Measurements from ENCODE around the gene YAP1.

The YAP1 gene

GRCh38 chr11:102147632-102148031, 37.4 kb downstream of the YAP1 start:
- POLR2A ChIA-PET: interaction anchor here (0.7 to 0.8 kb wide), 2 partner anchors 10 to 50 kb away, joined by 3 read pairs; no protein-coding TSS in a partner anchor
- no peak for DNase-seq (ENCODE audit: extremely low spot score)
- CTCF ChIA-PET: no interaction called here
- no peak for TF ChIP-seq BHLHE40 (IDR thresholded peaks at IDR 0.05; ENCODE audit: borderline replicate concordance)
- TF ChIP-seq ELF4 (IDR thresholded peaks at IDR 0.05): no peak
- no peak for TF ChIP-seq ARNT (IDR thresholded peaks at IDR 0.05)

- ChIA-PET CTCF (interaction anchor here (0.7 kb wide), 1 partner anchor 9 kb away, joined by 3 read pairs; no protein-coding TSS in a partner anchor), POLR2A (interaction anchor here (0.8 kb wide), 1 partner anchor 49 kb away, joined by 3 read pairs; no protein-coding TSS in a partner anchor)
Measured at GRCh38 chr11:102148059-102148458, 37.8 kb downstream of the YAP1 start.

DNA sequence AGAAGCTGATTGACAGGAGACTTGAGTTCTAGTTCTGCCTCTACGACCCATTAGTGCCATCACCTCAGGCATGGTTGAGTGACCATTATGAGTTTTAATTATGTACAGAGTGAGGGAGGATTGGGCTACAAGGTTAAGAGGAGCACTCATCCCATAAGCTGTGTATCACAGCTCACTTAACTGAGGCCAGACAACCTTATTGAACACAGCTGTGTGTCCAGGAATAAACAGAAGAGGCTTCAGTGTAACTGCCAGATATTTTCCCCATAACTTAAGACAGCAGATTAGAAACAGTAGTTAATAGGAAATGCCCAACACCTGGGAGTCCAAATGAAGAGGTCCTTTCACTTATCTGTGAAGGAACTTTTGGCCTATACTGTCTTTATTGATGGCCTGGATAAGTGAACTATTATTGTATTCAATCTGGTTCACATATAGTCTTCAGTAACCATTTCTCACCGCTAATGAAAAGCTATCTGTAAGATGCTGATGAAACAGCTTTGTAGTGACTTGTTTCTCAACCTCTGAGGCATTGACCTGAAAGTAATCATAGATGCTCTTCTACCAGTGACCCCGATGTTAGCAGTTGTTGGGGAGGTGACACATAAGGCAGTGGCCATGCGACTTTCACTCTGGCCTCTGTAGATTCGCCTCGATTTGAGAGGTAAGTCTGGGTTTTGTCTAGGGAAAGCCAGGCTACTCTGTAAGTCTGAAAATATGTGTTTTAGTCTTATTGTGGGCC, 41.7 kb downstream of the YAP1 start:
- CTCF ChIA-PET: no interaction called here
- TF ChIP-seq NFRKB (IDR thresholded peaks at IDR 0.05) (no peak), BHLHE40 (IDR thresholded peaks at IDR 0.05; ENCODE audit: borderline replicate concordance) (no peak), ELF4 (IDR thresholded peaks at IDR 0.05) (no peak), ZNF384 (IDR thresholded peaks at IDR 0.05) (no peak), FOXM1 (IDR thresholded peaks at IDR 0.05; ENCODE audit: borderline replicate concordance) (no peak), SP1 (IDR thresholded peaks at IDR 0.05) (no peak), CTBP1 (IDR thresholded peaks at IDR 0.05; ENCODE audit: borderline replicate concordance) (no peak)
- TF ChIP-seq, protein P1, sequence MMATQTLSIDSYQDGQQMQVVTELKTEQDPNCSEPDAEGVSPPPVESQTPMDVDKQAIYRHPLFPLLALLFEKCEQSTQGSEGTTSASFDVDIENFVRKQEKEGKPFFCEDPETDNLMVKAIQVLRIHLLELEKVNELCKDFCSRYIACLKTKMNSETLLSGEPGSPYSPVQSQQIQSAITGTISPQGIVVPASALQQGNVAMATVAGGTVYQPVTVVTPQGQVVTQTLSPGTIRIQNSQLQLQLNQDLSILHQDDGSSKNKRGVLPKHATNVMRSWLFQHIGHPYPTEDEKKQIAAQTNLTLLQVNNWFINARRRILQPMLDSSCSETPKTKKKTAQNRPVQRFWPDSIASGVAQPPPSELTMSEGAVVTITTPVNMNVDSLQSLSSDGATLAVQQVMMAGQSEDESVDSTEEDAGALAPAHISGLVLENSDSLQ (IDR thresholded peaks at IDR 0.05): peak; percentile 25; the same call in 1 of the 2 replicates
- POLR2A ChIA-PET: interaction anchor here (0.9 kb wide), 1 partner anchor 36 kb away, joined by 3 read pairs; no protein-coding TSS in a partner anchor
- DNase-seq (ENCODE audit: extremely low spot score): no peak

More at GRCh38 chr11:102148059-102148458, 37.8 kb downstream of the YAP1 start:
- no peak for DNase-seq (ENCODE audit: extremely low spot score)
- TF ChIP-seq BHLHE40 (IDR thresholded peaks at IDR 0.05; ENCODE audit: borderline replicate concordance): no peak
- no peak for TF ChIP-seq CTBP1 (IDR thresholded peaks at IDR 0.05; ENCODE audit: borderline replicate concordance)
- no peak for TF ChIP-seq L3MBTL2 (conservative IDR thresholded peaks at IDR 0.05)

- DNase-seq (ENCODE audit: extremely low spot score): no peak
- ChIA-PET CTCF (no interaction called here), POLR2A (no interaction called here)
- TF ChIP-seq L3MBTL2 (conservative IDR thresholded peaks at IDR 0.05) (no peak), CTBP1 (IDR thresholded peaks at IDR 0.05; ENCODE audit: borderline replicate concordance) (no peak), SUZ12 (IDR thresholded peaks at IDR 0.05) (no peak), FOXM1 (IDR thresholded peaks at IDR 0.05; ENCODE audit: borderline replicate concordance) (no peak), FOXK2 (IDR thresholded peaks at IDR 0.05) (no peak), BHLHE40 (IDR thresholded peaks at IDR 0.05; ENCODE audit: borderline replicate concordance) (no peak), LEF1 (IDR thresholded peaks at IDR 0.05; ENCODE audit: borderline replicate concordance) (no peak)
Measured at GRCh38 chr11:102153082-102153481, 42.8 kb downstream of the YAP1 start.

DNA sequence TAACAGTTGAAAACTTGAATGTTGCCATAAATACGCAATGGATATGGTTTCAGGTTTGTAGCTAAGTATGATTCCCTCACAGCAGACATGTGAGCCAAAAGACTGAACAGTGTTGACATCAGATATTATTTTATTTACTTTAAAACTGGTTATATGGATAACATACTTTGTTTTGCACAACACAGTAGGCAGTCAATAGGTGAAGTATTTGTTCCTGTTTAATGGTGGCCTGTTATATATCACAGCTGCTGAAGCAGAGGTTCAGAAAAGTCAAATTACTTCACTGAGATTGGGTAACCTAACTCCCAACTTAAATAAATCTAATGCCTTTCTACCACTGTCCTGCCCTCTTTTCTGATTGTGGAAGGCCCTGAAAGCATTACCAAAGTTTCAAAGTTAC, 44.6 kb downstream of the YAP1 start:
- CTCF ChIA-PET: no interaction called here
- no peak for DNase-seq (ENCODE audit: extremely low spot score)
- POLR2A ChIA-PET: no interaction called here
- TF ChIP-seq FOXK2 (IDR thresholded peaks at IDR 0.05): no peak
- no peak for TF ChIP-seq ZNF384 (IDR thresholded peaks at IDR 0.05)
- TF ChIP-seq SP1 (IDR thresholded peaks at IDR 0.05): no peak
- no peak for TF ChIP-seq TARDBP (IDR thresholded peaks at IDR 0.05)
- no peak for TF ChIP-seq CTBP1 (IDR thresholded peaks at IDR 0.05; ENCODE audit: borderline replicate concordance)
- TF ChIP-seq FOXM1 (IDR thresholded peaks at IDR 0.05; ENCODE audit: borderline replicate concordance): no peak
- TF ChIP-seq FOXA1 (IDR thresholded peaks at IDR 0.05): no peak
- TF ChIP-seq NFRKB (IDR thresholded peaks at IDR 0.05): no peak

DNA sequence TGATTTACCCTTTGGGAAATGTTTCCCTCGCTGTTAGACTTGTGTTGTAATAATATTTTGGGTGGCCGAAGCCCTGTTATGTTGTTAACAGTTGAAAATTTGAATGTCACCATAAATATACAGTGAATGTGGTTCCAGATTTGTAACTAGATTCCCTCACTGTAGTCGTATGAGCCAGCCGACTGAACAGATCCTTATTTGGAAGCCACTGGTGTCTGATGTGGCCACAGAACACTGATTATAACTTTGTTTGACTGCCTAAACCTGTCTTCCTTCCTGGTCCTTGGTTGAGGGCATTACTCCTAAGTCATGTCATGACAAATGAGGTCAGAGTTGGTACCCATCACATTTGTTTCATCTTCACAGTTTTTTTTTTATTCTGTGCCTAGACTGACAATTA, 45.4 kb downstream of the YAP1 start:
- TF ChIP-seq, protein P1 (IDR thresholded peaks at IDR 0.05): no peak
- TF ChIP-seq NFRKB (IDR thresholded peaks at IDR 0.05) (no peak), SP1 (IDR thresholded peaks at IDR 0.05) (no peak), L3MBTL2 (conservative IDR thresholded peaks at IDR 0.05) (no peak), LEF1 (IDR thresholded peaks at IDR 0.05; ENCODE audit: borderline replicate concordance) (no peak), ELF4 (IDR thresholded peaks at IDR 0.05) (no peak), SUZ12 (IDR thresholded peaks at IDR 0.05) (no peak), BHLHE40 (IDR thresholded peaks at IDR 0.05; ENCODE audit: borderline replicate concordance) (no peak), ZNF384 (IDR thresholded peaks at IDR 0.05) (no peak), FOXK2 (IDR thresholded peaks at IDR 0.05) (no peak), TARDBP (IDR thresholded peaks at IDR 0.05) (no peak), ARNT (IDR thresholded peaks at IDR 0.05) (no peak)
- CTCF ChIA-PET: no interaction called here
- POLR2A ChIA-PET: no interaction called here
- no peak for DNase-seq (ENCODE audit: extremely low spot score)

- CTCF ChIA-PET: interaction anchor here (0.6 kb wide), 1 partner anchor 22 kb away, joined by 3 read pairs; no protein-coding TSS in a partner anchor
- POLR2A ChIA-PET: interaction anchor here (0.8 kb wide), 1 partner anchor 10 kb away, joined by 3 read pairs; no protein-coding TSS in a partner anchor
- DNase-seq (ENCODE audit: extremely low spot score): peak; percentile 22
- TF ChIP-seq BHLHE40 (IDR thresholded peaks at IDR 0.05; ENCODE audit: borderline replicate concordance) (no peak), FOXA1 (IDR thresholded peaks at IDR 0.05) (no peak), HDGF (IDR thresholded peaks at IDR 0.05; ENCODE audit: borderline replicate concordance) (no peak)
- TF ChIP-seq, protein P1 (IDR thresholded peaks at IDR 0.05): peak; percentile 44
Measured at GRCh38 chr11:102157219-102157618, 47.0 kb downstream of the YAP1 start.
